ENCODE results near the gene ANKRD13B. TPM values are rescaled to one million over a fixed set of nuclear protein-coding genes. Genes with fewer than 3 reads are reported as not detected.
"Not testable (repeated sequence)": the region's sequence is repeated elsewhere in the genome, so short reads cannot be mapped to it uniquely, and the experiment has no call there.

ANKRD13B gene
- total and polyA plus RNA-seq, 8 donors: 1.0 to 5.8 (median 3.5) TPM

GRCh38 chr17:29549177-29549923, 43.6 kb upstream of the ANKRD13B start:
- peak in 2 of 4 donors; percentile 66 to 71 for ATAC-seq
- Histone ChIP-seq H3K27ac (no peak overlapping the region), H3K4me3 (no peak overlapping the region), H3K36me3 (no peaks in the 10 kb centered on the region), H3K9me3 (no peaks in the 10 kb centered on the region), H3K27me3 (no peaks in the 10 kb centered on the region), H3K4me1 (no peaks in the 10 kb centered on the region)
- 27% methylated on average over 5 of the region's 5 CpGs for WGBS, 2 donors
- intact Hi-C loops (cut with DNase I): loop anchor here in 1 of 3 donors (10.0 kb wide), 1 partner anchor 175 kb away; no protein-coding TSS in a partner anchor
- no peak for TF ChIP-seq CTCF (IDR thresholded peaks at IDR 0.05)
- no peak for FAIRE-seq
- no peak for DNase-seq

GRCh38 chr17:29555840-29556239, 37.1 kb upstream of the ANKRD13B start:
- intact Hi-C loops (cut with DNase I): no loop called here
- no peak for TF ChIP-seq CTCF (IDR thresholded peaks at IDR 0.05)
- FAIRE-seq: no peak
- 14 to 16% methylated on average over 3 of the region's 3 CpGs for WGBS, 2 donors
- Histone ChIP-seq H3K36me3 (peaks cover 0 to under 1% (median 0%) of the 10 kb centered on the region in 3 donors), H3K4me1 (peaks cover 4 to 22% (median 21%) of the 10 kb centered on the region in 3 donors), H3K27ac (peak overlapping the region in 2 of 4 donors; percentile 2 to 16), H3K4me3 (no peak overlapping the region), H3K27me3 (no peaks in the 10 kb centered on the region), H3K9me3 (no peaks in the 10 kb centered on the region)
- peak in 3 of 6 donors; percentile 5 to 65 (median 60) for DNase-seq
- ATAC-seq: peak; percentile 87 to 96 (median 94)

GRCh38 chr17:29557085-29557738, 35.7 kb upstream of the ANKRD13B start:
- Histone ChIP-seq H3K9me3 (no peaks in the 10 kb centered on the region), H3K27me3 (no peaks in the 10 kb centered on the region), H3K27ac (no peak overlapping the region), H3K36me3 (peaks cover 0 to 5% (median 4%) of the 10 kb centered on the region in 3 donors), H3K4me3 (no peak overlapping the region), H3K4me1 (peaks cover 4 to 22% (median 21%) of the 10 kb centered on the region in 3 donors)
- no peak for DNase-seq
- 78 to 89% methylated on average over 1 of the region's 1 CpG for WGBS, 2 donors
- no peak for FAIRE-seq
- peak; percentile 26 to 47 (median 32) for ATAC-seq
- intact Hi-C loops (cut with DNase I): no loop called here
- no peak for TF ChIP-seq CTCF (IDR thresholded peaks at IDR 0.05)

GRCh38 chr17:29557739-29558116, 35.2 kb upstream of the ANKRD13B start:
- Histone ChIP-seq H3K27ac (no peak overlapping the region), H3K4me3 (no peak overlapping the region), H3K27me3 (no peaks in the 10 kb centered on the region), H3K36me3 (peaks cover 0 to 7% (median 5%) of the 10 kb centered on the region in 3 donors), H3K4me1 (peaks cover 4 to 22% (median 21%) of the 10 kb centered on the region in 3 donors), H3K9me3 (no peaks in the 10 kb centered on the region)
- no peak for TF ChIP-seq CTCF (IDR thresholded peaks at IDR 0.05)
- DNase-seq: peak in 1 of 6 donors; percentile 6
- no peak for ATAC-seq
- intact Hi-C loops (cut with DNase I): no loop called here
- FAIRE-seq: no peak

GRCh38 chr17:29558139-29558538, 34.8 kb upstream of the ANKRD13B start:
- intact Hi-C loops (cut with DNase I); DNase-seq; H3K9me3 ChIP-seq; H3K27ac ChIP-seq; H3K27me3 ChIP-seq; ATAC-seq; FAIRE-seq; H3K4me3 ChIP-seq; H3K36me3 ChIP-seq: not testable (repeated sequence)
- H3K4me1 ChIP-seq: peaks cover 4 to 22% (median 21%) of the 10 kb centered on the region in 3 donors
- 94 to 95% methylated on average over 5 of the region's 5 CpGs for WGBS, 2 donors
